HG03064 (cell line): ENCODE measurements around the gene REX1BD.
"Not testable (repeated sequence)": the region's sequence is repeated elsewhere in the genome, so short reads cannot be mapped to it uniquely, and the experiment has no call there.

Experiments
- ATAC-seq: cut with Tn5 transposase; IDR thresholded peaks from one replicate; pipeline ENCODE4 v1.9.1; 2021; ENCODE audit warnings: low read depth; ENCODE audit not compliant: unreplicated experiment

The REX1BD gene

DNA sequence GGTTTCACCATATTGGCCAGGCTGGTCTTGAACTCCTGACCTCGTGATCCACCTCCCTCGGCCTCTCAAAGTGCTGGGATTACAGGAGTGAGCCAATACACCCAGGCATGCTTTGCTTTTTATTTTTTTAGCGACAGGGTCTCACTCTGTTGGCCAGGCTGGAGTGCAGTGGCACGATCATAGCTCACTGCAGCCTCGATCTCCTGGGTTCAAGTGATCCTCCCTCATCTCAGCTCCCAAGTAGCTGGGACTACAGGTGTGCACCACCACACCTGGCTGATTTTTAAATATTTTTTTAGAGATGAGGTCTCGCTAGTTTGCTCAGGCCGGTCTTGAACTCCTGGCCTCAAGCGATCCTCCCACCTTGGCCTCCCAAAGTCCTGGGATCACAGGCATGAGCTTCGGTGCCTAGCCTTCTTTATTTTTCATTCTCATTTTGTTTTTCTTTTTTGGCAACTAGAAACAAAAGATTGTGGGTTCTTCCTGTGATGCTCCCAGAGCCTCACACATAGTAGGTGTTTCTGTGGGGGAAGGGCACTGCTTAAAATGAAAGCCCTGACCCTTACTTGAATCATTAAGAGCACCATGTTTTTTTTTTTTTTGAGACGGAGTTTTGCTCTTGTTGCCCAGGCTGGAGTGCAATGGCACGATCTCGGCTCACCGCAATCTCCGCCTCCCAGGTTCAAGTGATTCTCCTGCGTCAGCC, 12.2 kb downstream of the REX1BD start:
- ATAC-seq, result not testable (repeated sequence)

DNA sequence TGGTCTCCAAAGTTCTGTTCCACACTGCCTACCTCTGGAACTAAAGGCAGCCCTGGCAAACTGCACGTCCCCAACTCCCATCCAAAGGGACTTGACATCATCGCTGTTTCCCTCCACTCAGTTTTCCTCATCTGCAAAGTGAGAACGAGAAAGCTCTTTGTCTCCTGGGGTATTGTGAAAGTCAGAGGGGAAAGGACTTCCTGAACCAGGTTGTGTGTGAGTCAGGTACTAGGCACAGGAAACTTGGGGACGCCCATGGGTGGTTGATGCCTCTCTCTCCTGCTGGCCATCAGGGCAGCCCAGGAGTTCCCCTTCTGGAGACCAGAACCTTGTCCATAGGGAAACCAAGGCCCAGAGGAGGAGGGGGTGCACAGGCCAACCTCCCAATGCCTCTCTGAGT, 13.3 kb downstream of the REX1BD start:
- no peak for ATAC-seq

DNA sequence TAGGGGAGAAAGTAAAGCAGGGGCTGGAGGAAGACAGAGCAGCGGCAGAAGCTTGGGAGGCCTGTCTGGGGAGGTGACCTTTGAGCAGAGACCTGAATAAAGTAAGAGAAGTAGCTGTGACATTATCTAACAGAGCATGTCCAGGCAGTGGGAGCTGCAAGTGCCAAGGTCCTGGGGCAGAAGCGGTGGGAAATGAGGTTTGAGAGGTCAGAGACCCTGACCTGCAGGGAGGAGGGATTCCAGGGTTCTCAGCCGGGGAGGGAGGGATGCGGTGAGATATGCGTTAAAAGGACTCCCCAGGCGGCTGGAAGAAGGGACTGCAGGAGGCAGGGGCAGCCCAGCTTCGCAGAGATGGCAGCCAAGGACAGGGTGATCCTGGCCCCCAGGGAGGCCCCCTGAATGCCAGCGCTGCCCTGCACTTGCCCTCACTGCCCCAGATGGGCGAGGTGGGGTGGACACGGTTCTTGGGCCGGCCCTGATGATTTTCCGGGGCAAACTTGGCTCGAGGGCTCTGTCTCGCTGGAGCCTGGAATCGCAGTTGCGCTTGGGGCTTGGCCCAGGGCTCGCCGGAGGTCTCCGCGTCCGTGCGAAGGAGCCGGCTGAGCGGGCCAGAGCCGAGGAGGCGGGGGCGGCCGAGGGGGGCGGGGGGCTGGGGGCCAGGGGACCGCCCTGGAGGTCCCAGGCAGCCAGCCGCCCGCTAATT, 14.8 kb downstream of the REX1BD start:
- ATAC-seq, result no peak

DNA sequence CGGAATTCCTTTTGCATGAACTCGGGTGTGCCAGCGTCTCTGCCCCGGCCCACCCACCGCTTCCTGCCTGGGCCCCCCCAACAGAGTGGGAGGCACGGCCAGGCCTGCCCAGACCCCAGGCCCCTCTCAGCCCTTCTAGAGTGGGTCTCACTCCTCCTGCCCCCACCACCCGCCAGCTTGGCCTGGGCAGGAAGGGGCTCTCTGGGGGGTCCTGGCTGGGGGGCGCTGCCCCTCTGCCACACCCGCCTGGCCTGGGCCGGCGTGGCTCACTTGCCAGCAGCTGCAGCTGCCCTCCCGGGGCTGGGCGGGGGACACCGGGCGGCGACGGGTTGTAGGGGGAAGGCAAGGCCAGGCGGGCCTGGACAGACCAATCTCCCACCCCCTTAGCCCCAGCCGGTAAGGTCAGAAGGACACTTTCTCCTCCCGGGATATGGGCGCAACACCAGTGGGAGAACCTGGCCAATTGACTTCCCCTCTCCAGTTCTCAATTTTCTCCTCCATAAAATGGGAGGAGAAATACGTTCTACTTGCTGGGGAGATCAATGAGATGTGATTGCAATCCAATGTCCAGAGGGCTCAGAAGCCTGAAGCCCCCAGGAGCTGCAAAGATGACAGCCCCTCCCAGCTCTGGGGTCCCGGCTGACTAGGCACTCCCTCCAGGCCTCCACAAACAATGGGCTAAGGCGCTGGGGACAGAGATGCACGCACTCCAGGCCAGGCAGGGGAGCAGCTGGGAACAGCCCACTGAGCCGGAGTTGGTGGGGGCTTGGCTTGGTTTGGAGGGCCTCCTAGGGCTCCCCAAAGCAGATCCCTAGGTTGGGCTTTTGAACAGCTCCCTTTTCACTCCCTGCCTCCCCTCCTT, 15.6 kb downstream of the REX1BD start:
- ATAC-seq, result no peak

DNA sequence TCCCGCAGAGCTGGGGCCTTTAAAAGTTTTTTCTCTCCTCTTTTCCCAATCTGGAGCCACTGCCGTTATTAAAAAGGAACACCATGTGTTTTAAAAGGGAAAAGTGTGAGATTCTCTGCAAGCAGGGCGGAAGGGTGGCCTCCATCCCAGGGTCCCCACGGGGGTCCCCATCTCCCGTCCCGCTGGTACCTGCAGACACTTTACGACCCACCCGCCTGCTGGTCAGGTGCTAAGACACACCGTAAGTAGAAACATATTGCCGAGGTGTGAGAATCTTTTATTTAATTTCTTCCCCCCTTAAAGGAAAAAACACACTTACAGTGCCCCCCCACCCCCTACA, 16.2 kb downstream of the REX1BD start:
- ATAC-seq, result no peak

DNA sequence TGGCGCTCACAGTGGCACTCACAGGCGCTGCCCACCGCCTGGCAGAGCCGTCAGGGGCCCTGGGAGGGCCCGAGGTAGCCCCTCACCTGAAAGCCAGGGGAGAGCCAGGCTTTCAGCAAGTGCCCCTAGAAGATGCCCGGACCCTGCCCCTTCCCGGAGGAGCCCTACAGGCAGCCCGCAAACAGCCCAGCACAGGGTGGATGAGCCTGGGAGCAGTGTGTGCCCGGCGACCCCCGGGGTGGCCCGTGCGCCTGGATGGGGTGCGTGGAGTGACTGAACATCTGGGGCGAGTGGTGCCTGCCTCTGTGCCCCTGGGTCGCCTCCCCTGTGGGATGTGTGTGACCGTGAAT, 16.6 kb downstream of the REX1BD start:
- ATAC-seq, result no peak

DNA sequence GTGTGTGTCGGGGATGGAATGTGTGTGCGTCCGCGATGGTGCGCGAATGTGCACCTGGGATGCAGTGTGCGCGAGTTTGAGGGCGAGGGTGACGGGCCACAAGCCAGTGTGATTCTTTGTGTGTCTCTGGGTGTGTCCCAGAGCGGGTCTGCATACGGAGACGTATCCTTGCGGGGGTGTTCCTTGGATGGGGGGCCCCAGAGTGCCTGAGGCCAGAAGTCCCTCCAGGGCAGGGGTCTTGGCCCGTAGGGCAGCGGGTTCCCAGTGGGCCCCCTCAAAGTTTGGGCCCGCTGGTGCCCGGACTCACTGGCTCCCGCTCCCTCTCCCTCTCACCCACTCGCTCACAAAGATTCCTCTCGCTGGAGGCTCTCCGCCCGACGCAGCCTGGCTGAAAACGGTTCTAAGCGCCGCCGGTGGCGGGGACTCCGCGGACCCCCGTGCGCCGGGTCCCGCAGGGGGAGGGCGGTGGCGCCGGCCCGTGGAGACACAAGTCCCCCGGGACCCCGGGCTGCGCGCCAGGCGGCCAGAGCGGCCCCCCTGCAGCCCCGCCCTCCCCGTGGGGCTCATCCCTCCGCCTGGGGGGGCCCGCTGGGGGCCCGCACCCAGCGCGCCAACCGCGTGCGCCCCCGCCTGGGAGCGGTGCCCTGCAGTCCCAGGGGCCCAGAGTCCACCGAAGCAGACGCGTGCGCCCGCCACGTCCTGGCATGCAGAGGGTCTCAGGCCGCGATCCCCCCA, 17.1 kb downstream of the REX1BD start:
- ATAC-seq, result no peak

DNA sequence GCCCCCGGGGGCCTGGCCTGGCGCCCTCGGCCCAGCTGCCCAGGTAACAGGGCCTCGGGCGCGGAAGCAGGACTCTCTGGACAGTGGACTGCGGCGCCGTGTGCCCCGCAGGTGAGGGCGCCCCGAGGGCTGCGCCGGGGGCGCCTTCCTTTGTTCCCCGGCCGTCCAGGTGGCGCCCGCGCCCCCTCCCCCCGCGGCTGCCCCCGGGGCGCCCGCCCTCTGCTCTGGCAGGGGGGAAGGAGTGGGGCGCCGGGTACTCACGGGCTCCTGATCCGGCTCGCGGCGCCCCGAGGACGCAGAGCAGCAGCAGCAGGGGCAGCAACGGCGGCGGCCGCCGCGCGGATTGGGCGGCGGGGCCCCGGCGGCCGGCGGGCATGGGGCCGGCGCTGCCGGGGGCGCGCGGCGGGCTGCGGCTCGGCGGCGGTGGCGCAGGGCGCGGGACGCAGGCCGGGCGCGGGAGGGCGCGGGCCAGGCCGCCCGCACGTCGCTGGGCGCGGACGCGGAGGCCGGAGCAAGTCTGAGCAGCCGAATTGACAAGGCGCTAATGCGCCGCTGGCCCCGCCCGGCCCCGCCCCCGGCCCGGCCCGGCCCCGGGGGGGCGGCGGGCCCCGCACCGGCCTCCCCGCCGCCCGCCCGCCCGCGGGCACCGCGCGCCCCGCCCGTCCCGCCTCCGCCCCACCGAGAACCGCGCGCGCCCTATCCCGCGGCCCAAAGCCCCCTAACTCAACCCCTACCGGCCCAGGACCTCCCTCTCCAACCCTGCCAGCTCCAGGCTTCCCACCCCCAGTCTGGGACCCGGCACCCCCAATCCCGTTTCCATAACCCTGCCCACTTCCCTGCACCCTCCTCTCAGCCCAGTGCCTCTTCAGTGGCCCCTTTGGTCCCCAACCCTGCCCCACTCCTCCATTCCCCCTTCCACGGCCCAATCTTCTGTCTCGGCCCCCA, 18.0 kb downstream of the REX1BD start, which contains the start of gene CRLF1:
TSS of gene CRLF1 (minus strand) at position 519 of the 945 bp plus-strand sequence. CDS start at position 376, 143 bp downstream.
- no peak for ATAC-seq

DNA sequence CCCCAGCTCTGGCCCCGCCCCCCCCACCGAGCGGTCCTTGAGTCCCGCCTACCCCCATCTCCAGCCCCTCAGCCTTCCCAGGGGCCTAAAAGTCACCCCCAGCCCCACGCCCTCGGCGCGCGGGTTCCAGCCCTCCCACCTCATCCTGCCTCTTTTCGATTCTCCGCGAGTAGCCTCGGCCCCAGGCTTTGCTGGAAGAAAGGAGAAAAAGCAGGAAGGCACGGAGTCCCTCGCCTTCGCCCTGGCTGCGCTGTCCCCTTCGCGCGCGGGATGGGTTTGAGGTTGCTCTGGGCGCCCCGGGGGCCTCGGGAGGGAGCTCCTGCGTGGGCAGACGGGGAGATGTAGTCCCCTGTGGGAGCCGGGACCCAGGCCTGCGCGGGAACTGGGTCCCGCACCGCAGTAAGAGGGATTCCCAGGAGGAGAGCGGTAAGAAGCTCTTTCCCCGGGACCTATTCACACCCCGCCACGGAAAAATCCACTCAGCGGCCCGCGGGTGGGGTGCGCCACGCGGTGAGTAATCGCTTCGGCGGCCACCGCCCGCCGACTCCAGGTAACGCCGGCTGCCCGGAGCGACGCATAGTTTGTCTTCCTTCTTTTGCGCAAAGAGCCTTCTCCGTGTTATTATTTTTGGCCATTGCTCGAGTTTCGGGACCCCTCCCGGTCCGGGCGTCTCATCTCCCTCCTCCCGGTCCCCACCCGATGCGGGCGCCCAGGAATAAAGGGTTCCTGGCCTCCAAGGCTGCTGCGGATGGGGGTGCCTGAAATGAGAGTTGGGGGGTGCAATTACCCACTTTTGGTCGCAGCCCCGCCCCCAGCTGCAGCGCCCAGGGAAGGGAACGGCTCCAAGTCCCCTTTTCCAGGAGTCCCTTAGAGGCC, 18.9 kb downstream of the REX1BD start:
- ATAC-seq, result no peak

DNA sequence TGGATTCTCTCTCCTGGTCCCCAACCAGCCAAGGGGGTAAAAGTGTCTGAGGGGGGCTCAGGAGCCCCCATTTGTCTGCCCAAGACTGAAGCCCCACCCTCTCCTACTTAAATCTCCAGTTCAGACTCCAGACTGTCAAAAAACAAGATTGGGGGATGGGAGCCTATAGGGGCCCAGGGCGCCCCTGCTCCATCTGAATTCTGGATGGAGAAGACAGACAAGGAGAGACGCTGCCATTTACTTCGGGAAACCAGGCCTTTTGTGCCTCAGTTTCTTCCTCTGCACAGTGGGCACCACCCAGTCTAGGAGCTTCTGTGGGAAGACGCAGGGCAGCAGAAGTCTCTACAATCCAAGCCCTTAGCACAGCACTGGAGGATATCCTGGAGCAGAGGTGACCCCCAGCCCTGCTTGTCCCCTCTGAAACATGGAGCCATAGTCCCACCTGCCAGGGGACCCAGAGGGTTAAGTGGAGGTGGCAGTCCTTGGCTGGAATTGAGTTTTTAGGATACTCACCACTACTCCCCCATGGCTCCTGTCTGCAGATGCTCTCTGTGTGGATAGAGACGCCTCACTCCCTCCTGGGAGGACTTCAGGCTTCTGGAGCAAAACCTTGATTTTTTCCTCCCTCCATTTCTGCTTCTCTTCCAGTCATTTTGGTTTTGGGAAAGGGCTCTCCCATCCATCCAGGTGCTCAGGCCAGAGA, 19.7 kb downstream of the REX1BD start:
- ATAC-seq, result no peak

DNA sequence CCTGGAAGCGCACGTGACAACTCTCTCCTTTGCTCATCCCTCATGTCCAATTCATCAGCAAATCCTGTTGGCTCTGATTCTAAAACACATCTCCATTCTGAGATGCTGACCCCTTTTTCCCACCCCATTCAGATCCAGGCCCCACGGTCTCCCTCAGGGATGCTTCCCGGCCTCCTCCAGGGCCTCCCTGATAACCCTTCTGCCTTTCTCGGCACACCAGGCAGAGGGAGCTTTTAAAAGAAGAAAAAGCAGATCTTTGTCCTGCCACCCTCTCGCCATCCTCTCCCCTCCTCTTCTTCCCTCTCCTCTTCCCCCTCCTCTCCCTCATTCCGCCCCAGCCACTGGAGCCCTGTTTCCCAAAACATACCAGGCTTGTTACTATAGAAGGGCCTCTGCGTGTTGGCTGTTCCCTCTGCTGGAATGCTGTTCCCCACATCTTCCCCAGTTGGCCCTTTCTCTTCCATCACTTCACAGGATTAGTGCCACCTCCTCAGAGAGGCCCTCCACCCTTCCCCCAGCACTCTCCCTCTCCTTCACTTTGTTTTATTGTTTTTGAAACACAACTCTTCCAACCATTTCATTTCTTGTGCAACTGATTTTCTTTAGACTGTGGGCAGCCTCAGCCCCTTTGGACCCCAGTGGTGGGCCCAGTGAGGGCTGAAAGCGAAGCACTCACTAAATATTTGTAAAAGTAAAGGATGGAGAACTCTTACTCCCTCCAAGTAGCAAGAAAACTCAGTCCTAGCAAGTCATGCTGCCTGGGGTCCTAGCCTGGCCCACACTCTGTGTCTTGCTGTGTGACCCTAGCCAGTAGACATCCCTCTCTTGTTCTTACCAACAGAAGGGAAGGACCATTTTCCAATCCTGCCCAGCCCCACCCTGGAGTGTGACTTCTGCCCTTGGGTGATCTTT, 20.5 kb downstream of the REX1BD start:
- no peak for ATAC-seq

DNA sequence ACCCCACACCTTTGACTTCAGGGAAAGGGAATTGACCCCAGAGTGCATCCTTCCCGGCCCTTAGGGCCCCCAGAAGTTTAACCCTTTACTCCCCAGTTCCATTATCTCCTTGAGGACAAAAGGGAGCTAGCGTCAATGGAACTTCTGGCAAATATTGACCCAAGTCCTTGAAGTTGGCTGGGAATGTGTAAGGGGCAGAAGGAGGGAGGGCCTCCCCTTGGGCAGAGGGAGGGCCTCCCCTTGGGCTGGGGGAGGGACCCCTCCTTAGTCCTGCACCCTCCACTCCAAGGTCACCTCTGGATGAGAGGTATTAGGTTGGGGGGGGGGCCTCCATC, 21.1 kb downstream of the REX1BD start:
- no peak for ATAC-seq

DNA sequence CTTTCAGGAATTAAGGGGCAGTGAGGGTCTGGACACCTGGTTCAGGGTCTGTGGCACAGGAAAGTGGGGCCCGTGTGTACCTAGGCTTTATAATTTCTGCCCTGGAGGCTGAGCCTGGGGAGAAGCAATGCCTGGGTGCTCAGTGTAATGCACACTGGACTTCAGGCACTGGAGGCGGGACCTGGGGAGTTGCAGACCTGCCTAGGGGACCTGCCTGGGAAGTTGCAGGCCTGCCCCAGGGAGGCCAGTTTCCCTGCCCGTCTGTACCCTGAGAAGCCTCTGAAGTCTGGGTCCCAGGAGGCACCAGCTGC, 21.6 kb downstream of the REX1BD start:
- no peak for ATAC-seq

DNA sequence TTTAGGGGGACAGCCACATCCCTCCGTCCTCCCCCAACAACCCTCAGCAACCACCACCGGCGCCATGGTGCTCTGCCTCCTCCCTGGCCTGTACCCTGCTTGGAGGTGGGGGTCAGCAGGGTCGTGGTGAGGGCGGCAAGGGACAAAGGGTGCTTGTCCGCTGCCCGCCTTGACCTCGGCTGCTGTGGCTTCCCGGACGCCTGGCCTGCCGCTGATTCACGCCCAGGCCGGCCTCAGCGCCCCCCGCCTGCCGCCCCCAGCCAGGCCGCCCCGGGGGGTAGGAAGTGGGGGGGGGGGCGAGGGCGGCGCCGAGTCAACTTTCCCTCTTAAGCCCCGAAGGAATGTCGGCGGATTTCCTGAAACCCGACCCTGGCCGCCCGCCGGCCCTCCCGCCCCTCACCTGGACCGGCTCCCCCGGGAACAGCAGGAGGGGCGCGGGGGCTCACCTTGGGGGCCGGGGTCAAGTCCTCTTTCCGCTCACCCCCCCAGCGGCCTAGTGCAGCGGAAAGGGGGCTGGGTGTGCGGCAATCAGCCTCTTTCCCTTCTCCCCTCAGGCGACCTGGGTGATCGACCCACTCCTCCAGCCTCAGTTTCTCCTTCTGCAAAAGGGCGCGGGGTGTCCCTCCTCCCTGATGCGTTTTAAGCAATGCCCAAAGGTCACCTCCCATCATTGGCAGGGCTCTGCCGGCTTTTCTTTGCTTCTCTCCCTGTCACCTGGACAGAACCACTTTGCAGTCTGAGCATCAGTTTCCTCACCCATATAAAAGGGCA, 22.1 kb downstream of the REX1BD start:
- ATAC-seq, result no peak

DNA sequence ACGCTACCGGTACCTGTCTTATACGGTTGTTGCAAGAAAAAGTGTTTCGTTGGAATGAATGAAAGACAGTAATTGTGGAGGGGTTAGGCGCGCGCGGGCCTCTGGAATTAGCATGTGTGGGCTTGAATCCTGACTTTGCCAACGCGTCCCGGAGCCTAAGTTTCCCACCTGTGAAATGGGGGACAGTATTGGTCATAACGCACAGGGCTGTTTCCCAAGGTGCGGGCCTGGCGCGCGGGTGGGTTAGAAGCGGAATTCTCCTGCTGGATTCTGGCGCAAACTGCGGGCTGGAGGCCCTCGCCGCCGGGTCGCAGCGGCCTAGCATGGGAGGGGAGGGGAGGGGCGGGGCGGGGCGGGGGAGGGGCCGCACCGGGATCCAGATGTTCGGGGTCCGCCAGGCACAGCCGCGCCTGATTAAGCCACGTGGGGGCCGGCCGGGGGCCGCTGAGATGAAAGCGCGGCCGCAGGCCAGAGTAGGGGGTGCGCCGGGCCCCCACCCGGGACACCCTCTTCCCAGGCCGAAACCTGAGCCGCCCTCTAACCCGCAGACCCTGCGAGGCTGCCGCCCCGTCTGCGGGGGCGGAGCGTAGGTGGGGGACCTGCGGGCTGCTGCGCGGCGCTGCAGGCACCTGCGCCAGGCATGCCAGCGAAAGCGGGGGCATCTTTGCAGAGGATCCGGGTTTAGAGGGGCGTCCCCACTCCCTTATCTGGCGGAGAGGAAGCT, 22.9 kb downstream of the REX1BD start:
- ATAC-seq, result no peak
